SU-DHL-6 (cell line): ENCODE results near the gene DGLUCY.

Source experiments
- EZH2phosphoT487 ChIP-seq: fragments of 200-600 bp; sonication (generic), shearing (Covaris generic); conservative IDR thresholded peaks from 2 replicates; pipeline ENCODE4 v1.6.1; 2018; ENCODE audit warnings: mild to moderate bottlenecking, antibody characterized with exemption, low read length, moderate library complexity, mixed read lengths
- TF ChIP-seq, protein P1 (sequence below): fragments of 200-600 bp; sonication (generic); IDR thresholded peaks from one replicate; pipeline ENCODE4 v1.5.1; 2017; ENCODE audit warnings: antibody characterized with exemption, mild to moderate bottlenecking, low read length, moderate library complexity; ENCODE audit not compliant: insufficient read depth, poor library complexity, severe bottlenecking

DNA sequence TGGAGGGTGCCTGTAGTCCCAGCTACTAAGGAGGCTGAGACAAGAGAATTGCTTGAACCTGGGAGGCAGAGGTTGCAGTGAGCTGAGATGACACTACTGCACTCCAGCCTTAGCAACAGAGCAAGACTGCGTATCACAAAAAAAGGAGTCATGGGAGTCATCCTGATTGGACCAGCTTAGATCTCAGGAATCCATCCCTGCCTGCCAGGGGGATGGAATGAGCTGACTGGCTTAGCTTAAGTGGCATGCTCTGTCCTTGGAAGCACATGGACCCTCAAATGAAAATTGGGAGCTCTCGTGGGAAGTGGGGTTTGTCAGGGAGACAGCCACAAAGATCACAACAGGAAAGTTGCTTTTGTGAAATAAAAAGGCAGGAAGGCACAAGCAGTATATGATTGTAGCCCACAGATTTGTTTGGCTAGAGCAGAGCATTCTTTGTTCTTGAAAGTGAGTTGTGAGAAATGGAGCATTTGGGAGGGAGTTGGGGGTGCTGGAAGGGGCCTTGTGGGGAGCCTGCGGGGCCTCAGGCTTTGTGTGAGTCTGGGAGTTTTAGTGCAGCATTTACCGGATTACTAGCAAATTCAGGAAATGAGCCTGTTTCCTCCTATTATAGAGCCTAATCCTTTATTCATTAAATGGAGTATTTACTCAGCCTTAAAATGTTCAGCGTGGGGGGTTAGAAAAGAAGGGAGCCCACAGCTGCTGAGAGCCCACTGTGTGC lies 30.7 kb downstream of the DGLUCY start:
- TF ChIP-seq, protein P1, sequence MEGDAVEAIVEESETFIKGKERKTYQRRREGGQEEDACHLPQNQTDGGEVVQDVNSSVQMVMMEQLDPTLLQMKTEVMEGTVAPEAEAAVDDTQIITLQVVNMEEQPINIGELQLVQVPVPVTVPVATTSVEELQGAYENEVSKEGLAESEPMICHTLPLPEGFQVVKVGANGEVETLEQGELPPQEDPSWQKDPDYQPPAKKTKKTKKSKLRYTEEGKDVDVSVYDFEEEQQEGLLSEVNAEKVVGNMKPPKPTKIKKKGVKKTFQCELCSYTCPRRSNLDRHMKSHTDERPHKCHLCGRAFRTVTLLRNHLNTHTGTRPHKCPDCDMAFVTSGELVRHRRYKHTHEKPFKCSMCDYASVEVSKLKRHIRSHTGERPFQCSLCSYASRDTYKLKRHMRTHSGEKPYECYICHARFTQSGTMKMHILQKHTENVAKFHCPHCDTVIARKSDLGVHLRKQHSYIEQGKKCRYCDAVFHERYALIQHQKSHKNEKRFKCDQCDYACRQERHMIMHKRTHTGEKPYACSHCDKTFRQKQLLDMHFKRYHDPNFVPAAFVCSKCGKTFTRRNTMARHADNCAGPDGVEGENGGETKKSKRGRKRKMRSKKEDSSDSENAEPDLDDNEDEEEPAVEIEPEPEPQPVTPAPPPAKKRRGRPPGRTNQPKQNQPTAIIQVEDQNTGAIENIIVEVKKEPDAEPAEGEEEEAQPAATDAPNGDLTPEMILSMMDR = no peak
- no peak for TF ChIP-seq EZH2phosphoT487
